HCT116 (cell line): ENCODE results near the gene RBFOX2. TPM values are rescaled to one million over a fixed set of nuclear protein-coding genes. Genes with fewer than 3 reads are reported as not detected.

Source experiments
- ATAC-seq: fragments of 200-7000 bp; cut with Tn5 transposase; 2 replicates; pipeline ENCODE4 v1.9.1; 2020; ENCODE audit warnings: mild to moderate bottlenecking, moderate library complexity
- BruUV-seq: library from RNA; stranded (reverse); fragments of 400-500 nt; replicated peaks from 2 replicates; lab custom pipeline; 2021; lab: Mats Ljungman, UMichigan
- CTCF ChIA-PET: fragments of 300-600 bp; sonication (Branson Sonifier 250); formaldehyde crosslinking; loops from one replicate; lab custom pipeline; 2021; ENCODE audit warnings: antibody characterized with exemption; lab: Charles Lee
- POLR2A ChIA-PET: fragments of 300-600, 350-600 bp; sonication (Branson Sonifier 250); formaldehyde crosslinking; loops from one replicate; lab custom pipeline; 2021; ENCODE audit warnings: antibody characterized with exemption; lab: Charles Lee
- RAD21 ChIA-PET, 2 experiments: fragments of 300-600 bp; sonication (Branson Sonifier 250); formaldehyde crosslinking; loops; one replicate each; lab custom pipeline; 2023; ENCODE audit warnings: low total read pairs in 2 of 2; ENCODE audit not compliant: uncharacterized antibody in 2 of 2, unreplicated experiment in 2 of 2, low non-redundant PET in 1 of 2; lab: Charles Lee
- DNase-seq: peaks from one replicate; pipeline ENCODE4 v3.0.0-alpha.2; 2010; ENCODE audit warnings: low read depth, low spot score
- H2AFZ ChIP-seq: fragments of 200-600 bp; shearing (Covaris generic), sonication (generic); 2 replicates; pipeline ENCODE4 v1.6.1; 2017; ENCODE audit warnings: low read depth, mixed run types, mixed read lengths, antibody characterized with exemption, low read length; ENCODE audit not compliant: poor library complexity, severe bottlenecking
- H3K27ac ChIP-seq: 2 replicates; pipeline ENCODE4 v1.5.1; 2012; ENCODE audit warnings: low read depth, low read length
- H3K27me3 ChIP-seq: fragments of 200-600 bp; sonication (generic); 2 replicates; pipeline ENCODE4 v1.6.1; 2016; ENCODE audit warnings: mixed run types, low read length, mixed read lengths; ENCODE audit not compliant: insufficient read depth
- H3K36me3 ChIP-seq, 2 experiments: fragments of 200-500 bp in 1 of 2; fragments of 200-600 bp in 1 of 2; sonication (Bioruptor generic) in 1 of 2; sonication (generic) in 1 of 2; 2 replicates each; pipeline versions ENCODE4 v1.5.1 to v1.6.1; 2014 to 2016; ENCODE audit warnings: low read length in 2 of 2, inconsistent platforms in 1 of 2, mixed read lengths in 1 of 2, mixed run types in 1 of 2; ENCODE audit not compliant: insufficient read depth in 2 of 2, control insufficient read depth in 1 of 2
- H3K4me1 ChIP-seq, 2 experiments: fragments of 200-600 bp in 1 of 2; sonication (generic) in 1 of 2; 2 replicates each; pipeline versions ENCODE4 v1.5.1 to v1.6.1; 2012 to 2017; ENCODE audit warnings: low read length in 2 of 2, inconsistent platforms in 1 of 2, mild to moderate bottlenecking in 1 of 2, mixed read lengths in 1 of 2, mixed run types in 1 of 2, moderate library complexity in 1 of 2; ENCODE audit not compliant: insufficient read depth in 2 of 2, control insufficient read depth in 1 of 2
- H3K4me2 ChIP-seq: fragments of 200-600 bp; sonication (generic); 2 replicates; pipeline ENCODE4 v1.6.1; 2017; ENCODE audit warnings: mixed run types, low read length, mixed read lengths
- H3K4me3 ChIP-seq, 2 experiments: fragments of 200-600 bp in 1 of 2; sonication (generic) in 1 of 2; replicated peaks in 1 of 2; 2 replicates each; pipeline ENCODE4 v1.5.1; 2011 to 2016; ENCODE audit warnings: low read length in 2 of 2, control low read depth in 1 of 2, low read depth in 1 of 2, mild to moderate bottlenecking in 1 of 2, mixed read lengths in 1 of 2, mixed run types in 1 of 2
- H3K79me2 ChIP-seq: fragments of 200-600 bp; sonication (generic); 2 replicates; pipeline ENCODE4 v1.6.1; 2017; ENCODE audit warnings: mild to moderate bottlenecking, mixed run types, low read length, moderate library complexity, mixed read lengths; ENCODE audit not compliant: insufficient read depth
- H3K9ac ChIP-seq: fragments of 200-600 bp; sonication (generic); 2 replicates; pipeline ENCODE4 v1.6.1; 2016; ENCODE audit warnings: low read length, mixed read lengths
- H3K9me2 ChIP-seq: fragments of 200-600 bp; sonication (generic), shearing (Covaris generic); 2 replicates; pipeline ENCODE4 v1.6.1; 2017; ENCODE audit warnings: mixed run types, mild to moderate bottlenecking, moderate library complexity; ENCODE audit not compliant: insufficient read depth
- H3K9me3 ChIP-seq, 2 experiments: fragments of 200-500 bp in 1 of 2; fragments of 200-600 bp in 1 of 2; sonication (Bioruptor generic) in 1 of 2; sonication (generic) in 1 of 2; 2 replicates each; pipeline ENCODE4 v1.6.1; 2014 to 2017; ENCODE audit warnings: low read length in 2 of 2, mixed read lengths in 2 of 2, inconsistent platforms in 1 of 2, low read depth in 1 of 2, mild to moderate bottlenecking in 1 of 2, mixed run types in 1 of 2, moderate library complexity in 1 of 2; ENCODE audit not compliant: control insufficient read depth in 1 of 2, insufficient read depth in 1 of 2
- H4K20me1 ChIP-seq: fragments of 200-600 bp; sonication (generic), shearing (Covaris generic); 2 replicates; pipeline ENCODE4 v1.6.1; 2017; ENCODE audit warnings: mixed run types, mild to moderate bottlenecking, moderate library complexity; ENCODE audit not compliant: insufficient read depth
- ATF3 ChIP-seq: IDR thresholded peaks from 2 replicates; pipeline ENCODE4 v1.6.1; 2012
- CEBPB ChIP-seq: IDR thresholded peaks from 2 replicates; pipeline ENCODE4 v1.6.1; 2012; ENCODE audit warnings: low read depth
- CTCF ChIP-seq, 3 experiments: fragments of 200-600 bp in 1 of 3; sonication (generic) in 1 of 3; IDR thresholded peaks in 2 of 3; conservative IDR thresholded peaks in 1 of 3; 2 replicates each; pipeline ENCODE4 v1.5.1; 2012 to 2017; ENCODE audit warnings: low read depth in 2 of 3, low read length in 2 of 3, antibody characterized with exemption in 1 of 3, borderline replicate concordance in 1 of 3, control low read depth in 1 of 3, mild to moderate bottlenecking in 1 of 3, mixed read lengths in 1 of 3, mixed run types in 1 of 3, moderate library complexity in 1 of 3; ENCODE audit not compliant: insufficient read depth in 1 of 3
- ELF1 ChIP-seq: IDR thresholded peaks from 2 replicates; pipeline ENCODE4 v1.6.1; 2012; ENCODE audit warnings: low read depth, borderline replicate concordance
- MAX ChIP-seq: IDR thresholded peaks from 2 replicates; pipeline ENCODE4 v1.6.1; 2012
- POLR2A ChIP-seq: IDR thresholded peaks from 2 replicates; pipeline ENCODE4 v1.7.0; 2011; ENCODE audit warnings: borderline replicate concordance; ENCODE audit not compliant: insufficient read depth, insufficient read length; ENCODE audit errors: extremely low read depth
- REST ChIP-seq: IDR thresholded peaks from 2 replicates; pipeline ENCODE4 v1.6.1; 2012; ENCODE audit warnings: low read depth
- SP1 ChIP-seq: IDR thresholded peaks from 2 replicates; pipeline ENCODE4 v1.6.1; 2012; ENCODE audit warnings: low read depth
- ZBTB33 ChIP-seq: IDR thresholded peaks from 2 replicates; pipeline ENCODE4 v1.6.1; 2011; ENCODE audit warnings: mild to moderate bottlenecking, low read length, moderate library complexity; ENCODE audit not compliant: insufficient replicate concordance; ENCODE audit errors: extremely low read depth
- intact Hi-C: fragments of 100-400 bp; cut with micrococcal nuclease; formaldehyde crosslinking; loops from 2 replicates; pipeline ENCODE4 v1.10.0; 2022
- total RNA-seq: library from RNA; stranded (reverse); gene quantifications from one replicate; pipeline ENCODE4 v1.2.1, GENCODE V29; 2021; ENCODE audit not compliant: unreplicated experiment

The RBFOX2 gene
- total RNA-seq, 1 experiment from 2014 or later: 83.9 TPM

- no peak overlapping the region for H3K27ac ChIP-seq
- H3K9me3 ChIP-seq: no peaks in the 10 kb centered on the region
- peaks cover 0 to 3% of the 10 kb centered on the region in 2 experiments; a peak in 1 of 4 replicates for H3K36me3 ChIP-seq
- no peaks in the 10 kb centered on the region for H3K27me3 ChIP-seq
- BruUV-seq: no TSS peak
- no peaks in the 10 kb centered on the region for H3K9me2 ChIP-seq
- ChIA-PET POLR2A (no interaction called here), CTCF (no interaction called here), RAD21 (no interaction called here)
- H3K4me3 ChIP-seq: no peak overlapping the region
- H3K4me2 ChIP-seq: no peak overlapping the region
- H2AFZ ChIP-seq: no peak overlapping the region
- no peak overlapping the region for H3K9ac ChIP-seq
- intact Hi-C loops: no loop called here
- H3K4me1 ChIP-seq: no peaks in the 10 kb centered on the region
- H4K20me1 ChIP-seq: no peaks in the 10 kb centered on the region
- TF ChIP-seq REST: no peak
- TF ChIP-seq POLR2A: no peak
- TF ChIP-seq CTCF (IDR thresholded peaks at IDR 0.05 in 2 of 3, conservative IDR thresholded peaks at IDR 0.05 in 1 of 3; ENCODE audit: borderline replicate concordance in 1 of 3, insufficient read depth in 1 of 3, low read depth in 2 of 3, low read length in 2 of 3): no peak
- no peak for TF ChIP-seq ATF3
- no peak for TF ChIP-seq SP1
- TF ChIP-seq MAX: no peak
- no peak for TF ChIP-seq ZBTB33
- TF ChIP-seq CEBPB: no peak
- TF ChIP-seq ELF1: no peak
- H3K79me2 ChIP-seq: peaks cover 20% of the 10 kb centered on the region
- DNase-seq (no peak), ATAC-seq (no peak)
Observed at GRCh38 chr22:35809816-35810215, 218.8 kb downstream of the RBFOX2 start.
